SK-N-MC (cell line): ENCODE results near the gene PTPN7.

Experiments
- EZH2 ChIP-seq: fragments of 200-600 bp; sonication (generic); IDR thresholded peaks from one replicate; pipeline ENCODE4 v1.6.1; 2017; ENCODE audit warnings: antibody characterized with exemption
- POLR2AphosphoS5 ChIP-seq: IDR thresholded peaks from 2 replicates; pipeline ENCODE4 v1.6.1; 2012; ENCODE audit warnings: mild to moderate bottlenecking, low read depth, low read length, borderline replicate concordance

GRCh38 chr1:202176949-202177927 lies 16.8 kb upstream of the PTPN7 start:
- TF ChIP-seq EZH2 (no peak), POLR2AphosphoS5 (no peak)
